ENCODE results near the gene HNRNPF. TPM values are rescaled to one million over a fixed set of nuclear protein-coding genes. Genes with fewer than 3 reads are reported as not detected.

Gene HNRNPF
- total RNA-seq, 1 donor from 2014 or later, result 150 TPM

DNA sequence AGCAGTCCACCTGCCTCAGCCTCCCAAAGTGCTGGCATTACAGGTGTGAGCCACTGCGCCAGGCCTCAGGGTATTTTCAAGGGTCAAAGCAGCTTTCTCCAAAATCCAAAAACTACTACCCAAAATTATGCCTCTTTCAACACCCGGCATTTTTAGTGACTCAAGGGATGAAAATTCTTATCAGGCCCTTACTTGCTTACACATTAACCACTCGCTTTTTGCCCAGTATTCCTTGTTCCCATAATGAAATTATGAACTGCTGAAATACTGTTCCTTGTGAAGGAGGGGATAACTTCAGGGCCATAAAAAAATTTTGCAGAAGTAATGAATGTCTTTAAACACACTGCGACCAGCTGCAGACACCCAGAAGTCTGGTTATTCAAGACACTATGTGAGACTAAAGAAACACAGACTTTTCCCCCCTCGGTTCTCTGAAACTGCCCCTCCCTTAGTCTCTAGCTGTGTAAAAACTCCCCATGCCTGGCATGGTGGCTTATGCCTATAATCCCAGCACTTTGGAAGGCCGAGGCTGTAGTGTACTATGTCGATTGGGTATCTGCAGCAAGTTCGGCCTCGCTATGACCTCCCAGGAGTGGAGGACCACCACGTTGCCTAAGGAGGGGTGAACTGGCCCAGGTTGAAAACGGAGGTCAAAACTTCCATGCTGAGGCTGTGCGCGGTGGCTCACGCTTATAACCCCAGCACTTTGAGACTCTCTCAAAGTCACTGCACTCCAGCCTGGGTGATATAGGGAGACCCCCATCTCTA is 25.6 kb downstream of the HNRNPF start:
- H3K27me3 ChIP-seq, result no peaks in the 10 kb centered on the region
- no peak overlapping the region for H3K27ac ChIP-seq
- peaks cover 0 to 34% of the 10 kb centered on the region in 2 donors for H3K36me3 ChIP-seq
- TF ChIP-seq, protein P1, sequence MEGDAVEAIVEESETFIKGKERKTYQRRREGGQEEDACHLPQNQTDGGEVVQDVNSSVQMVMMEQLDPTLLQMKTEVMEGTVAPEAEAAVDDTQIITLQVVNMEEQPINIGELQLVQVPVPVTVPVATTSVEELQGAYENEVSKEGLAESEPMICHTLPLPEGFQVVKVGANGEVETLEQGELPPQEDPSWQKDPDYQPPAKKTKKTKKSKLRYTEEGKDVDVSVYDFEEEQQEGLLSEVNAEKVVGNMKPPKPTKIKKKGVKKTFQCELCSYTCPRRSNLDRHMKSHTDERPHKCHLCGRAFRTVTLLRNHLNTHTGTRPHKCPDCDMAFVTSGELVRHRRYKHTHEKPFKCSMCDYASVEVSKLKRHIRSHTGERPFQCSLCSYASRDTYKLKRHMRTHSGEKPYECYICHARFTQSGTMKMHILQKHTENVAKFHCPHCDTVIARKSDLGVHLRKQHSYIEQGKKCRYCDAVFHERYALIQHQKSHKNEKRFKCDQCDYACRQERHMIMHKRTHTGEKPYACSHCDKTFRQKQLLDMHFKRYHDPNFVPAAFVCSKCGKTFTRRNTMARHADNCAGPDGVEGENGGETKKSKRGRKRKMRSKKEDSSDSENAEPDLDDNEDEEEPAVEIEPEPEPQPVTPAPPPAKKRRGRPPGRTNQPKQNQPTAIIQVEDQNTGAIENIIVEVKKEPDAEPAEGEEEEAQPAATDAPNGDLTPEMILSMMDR (IDR thresholded peaks at IDR 0.05), result no peak
- TF ChIP-seq POLR2AphosphoS5 (IDR thresholded peaks at IDR 0.05; ENCODE audit: insufficient read depth in 1 of 2, low read depth in 1 of 2), result no peak
- no peak for TF ChIP-seq POLR2A (IDR thresholded peaks at IDR 0.05)
- H3K4me1 ChIP-seq, result no peaks in the 10 kb centered on the region
- no peak for DNase-seq (ENCODE audit: extremely low spot score in 2 of 2)
- no peak overlapping the region for H3K4me3 ChIP-seq
- H3K9me3 ChIP-seq, result no peaks in the 10 kb centered on the region
- intact Hi-C loops (cut with DNase I), result no loop called here

DNA sequence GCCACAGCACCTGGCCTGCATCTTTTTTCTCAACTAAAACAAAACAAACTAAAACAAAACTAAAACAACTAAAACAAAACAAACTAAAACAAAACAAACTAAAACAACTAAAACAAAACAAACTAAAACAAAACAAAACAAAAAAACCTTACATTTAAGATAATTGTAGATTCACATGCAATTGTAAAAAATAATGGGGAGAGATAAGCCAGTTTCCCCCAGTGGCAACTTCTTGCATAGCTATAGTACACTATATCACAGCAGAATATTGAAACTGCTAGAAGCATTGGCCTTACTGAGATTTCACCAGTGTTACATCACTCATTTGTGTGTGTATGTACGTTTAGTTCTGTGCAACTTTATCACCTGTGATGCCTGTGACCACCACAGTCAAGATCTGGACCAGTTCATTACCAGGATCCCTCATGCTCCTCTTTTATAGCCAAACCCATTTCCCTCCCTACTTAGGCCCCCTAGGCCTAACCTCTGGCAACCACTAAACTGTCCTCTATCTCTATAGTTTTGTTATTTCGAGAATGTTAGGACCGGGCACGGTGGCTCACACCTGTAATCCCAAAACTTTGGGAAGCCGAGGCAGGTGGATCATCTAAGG is 28.3 kb downstream of the HNRNPF start:
- H3K27me3 ChIP-seq, result no peaks in the 10 kb centered on the region
- H3K36me3 ChIP-seq, result peaks cover 0 to 8% of the 10 kb centered on the region in 2 donors
- intact Hi-C loops (cut with DNase I), result no loop called here

DNA sequence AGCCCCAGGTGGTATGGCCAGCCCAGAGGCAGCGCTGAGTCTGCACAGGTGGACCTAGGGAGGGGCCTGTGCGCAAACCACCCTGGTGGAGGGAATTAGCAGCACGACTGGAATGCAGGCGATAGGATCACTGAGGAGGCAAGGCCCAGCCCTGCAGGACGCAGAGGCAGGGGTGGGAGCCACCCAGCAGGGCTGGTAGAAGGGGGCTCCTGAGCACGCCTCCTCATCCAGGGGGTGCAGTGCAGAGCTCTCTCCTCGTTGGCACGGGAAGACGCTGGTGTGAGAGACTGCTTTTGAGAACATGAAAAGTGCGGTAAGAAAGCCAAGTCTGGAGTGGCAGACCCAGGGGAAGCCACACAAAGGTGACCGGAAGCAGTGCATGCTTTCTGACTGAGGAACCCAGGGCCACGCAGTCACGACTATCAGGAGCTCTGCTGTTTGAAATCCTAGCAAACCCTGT is 31.5 kb downstream of the HNRNPF start:
- no peaks in the 10 kb centered on the region for H3K27me3 ChIP-seq
- TF ChIP-seq, protein P1 (IDR thresholded peaks at IDR 0.05), result no peak
- no peak for TF ChIP-seq POLR2A (IDR thresholded peaks at IDR 0.05)
- TF ChIP-seq POLR2AphosphoS5 (IDR thresholded peaks at IDR 0.05; ENCODE audit: insufficient read depth in 1 of 2, low read depth in 1 of 2), result no peak
- no peak for DNase-seq (ENCODE audit: extremely low spot score in 2 of 2)
- H3K9me3 ChIP-seq, result no peaks in the 10 kb centered on the region
- no peak overlapping the region for H3K27ac ChIP-seq
- no peaks in the 10 kb centered on the region for H3K4me1 ChIP-seq
- H3K36me3 ChIP-seq, result no peaks in the 10 kb centered on the region
- intact Hi-C loops (cut with DNase I), result no loop called here
- no peak overlapping the region for H3K4me3 ChIP-seq

More for the DNA sequence above, 28.3 kb downstream of the HNRNPF start:
- no peak for DNase-seq (ENCODE audit: extremely low spot score in 2 of 2)
- no peaks in the 10 kb centered on the region for H3K4me1 ChIP-seq
- TF ChIP-seq POLR2A (IDR thresholded peaks at IDR 0.05) (no peak), POLR2AphosphoS5 (IDR thresholded peaks at IDR 0.05; ENCODE audit: insufficient read depth in 1 of 2, low read depth in 1 of 2) (no peak)
- TF ChIP-seq, protein P1 (IDR thresholded peaks at IDR 0.05), result no peak
- H3K27ac ChIP-seq, result no peak overlapping the region
- no peak overlapping the region for H3K4me3 ChIP-seq
- H3K9me3 ChIP-seq, result no peaks in the 10 kb centered on the region

DNA sequence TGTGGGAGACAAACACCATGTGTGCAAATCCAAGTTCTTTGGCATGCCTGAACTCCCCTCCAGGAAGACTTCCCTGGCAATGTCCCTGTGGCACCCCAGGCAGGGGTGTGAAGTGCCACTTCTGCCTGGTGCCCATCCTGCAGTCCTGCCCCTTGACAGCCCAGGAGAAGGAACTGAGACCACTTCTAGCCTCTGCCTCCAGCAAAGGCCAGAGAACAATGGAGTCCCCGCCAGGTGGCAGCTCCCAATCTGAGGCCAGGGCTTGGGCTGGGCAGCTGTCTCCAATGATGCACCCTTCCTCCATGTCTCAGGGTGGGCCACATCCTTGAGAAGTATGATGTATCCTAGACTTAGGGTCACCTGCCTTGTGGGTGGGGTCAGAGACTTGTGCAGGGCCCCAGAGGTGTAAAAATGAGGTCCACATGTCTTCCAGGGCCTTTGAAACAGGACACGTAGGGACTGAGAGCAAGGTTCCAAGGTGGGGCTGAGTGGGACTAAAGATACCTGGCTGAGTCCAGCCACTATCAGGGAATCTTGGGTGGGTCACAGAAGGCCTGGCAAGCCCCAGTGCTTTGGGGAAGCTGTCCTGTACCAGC is 32.1 kb downstream of the HNRNPF start:
- intact Hi-C loops (cut with DNase I), result no loop called here
- Histone ChIP-seq H3K27me3 (no peaks in the 10 kb centered on the region), H3K9me3 (no peaks in the 10 kb centered on the region), H3K4me3 (no peak overlapping the region), H3K36me3 (no peaks in the 10 kb centered on the region), H3K4me1 (no peaks in the 10 kb centered on the region), H3K27ac (no peak overlapping the region)
- TF ChIP-seq POLR2AphosphoS5 (IDR thresholded peaks at IDR 0.05; ENCODE audit: insufficient read depth in 1 of 2, low read depth in 1 of 2) (no peak), POLR2A (IDR thresholded peaks at IDR 0.05) (no peak)
- TF ChIP-seq, protein P1 (IDR thresholded peaks at IDR 0.05), result no peak
- no peak for DNase-seq (ENCODE audit: extremely low spot score in 2 of 2)

Data from vagina (tissue), 2 donors.